SK-N-SH treated with all-trans-retinoic acid at 6 μM for 48 hours (cell line): ENCODE results near the gene LUC7L.
"Not testable (repeated sequence)": the region's sequence is repeated elsewhere in the genome, so short reads cannot be mapped to it uniquely, and the experiment has no call there.

Experiments used
- ATAC-seq: fragments of 200-7000 bp; cut with Tn5 transposase; 3 replicates; pipeline ENCODE4 v1.9.1; 2020; ENCODE audit warnings: mild to moderate bottlenecking, moderate library complexity
- ARNTL ChIP-seq: fragments of 450-650 bp; formaldehyde crosslinking; IDR thresholded peaks from 2 replicates; pipeline ENCODE4 v1.5.0; 2020; ENCODE audit warnings: low read depth, mild to moderate bottlenecking, moderate library complexity, borderline replicate concordance
- BACH2 ChIP-seq: fragments of 250-450 bp; sonication (Bioruptor Pico); IDR thresholded peaks from 2 replicates; pipeline ENCODE4 v1.9.0; 2021; ENCODE audit warnings: mild to moderate bottlenecking, borderline replicate concordance
- CSDC2 ChIP-seq: fragments of 250-450 bp; sonication (Bioruptor Pico); IDR thresholded peaks from 2 replicates; pipeline ENCODE4 v1.5.0; 2020; ENCODE audit warnings: mild to moderate bottlenecking, moderate library complexity
- ESRRG ChIP-seq: fragments of 250-450 bp; sonication (Bioruptor Pico); IDR thresholded peaks from 2 replicates; pipeline ENCODE4 v1.6.1; 2021; ENCODE audit warnings: mild to moderate bottlenecking
- GLIS3 ChIP-seq: fragments of 250-450 bp; sonication (Bioruptor Pico); IDR thresholded peaks from 2 replicates; pipeline ENCODE4 v1.5.0; 2020; ENCODE audit warnings: mild to moderate bottlenecking, moderate library complexity
- ISL1 ChIP-seq: fragments of 250-450 bp; sonication (Bioruptor Pico); IDR thresholded peaks from 2 replicates; pipeline ENCODE4 v2.1.2; 2022; ENCODE audit warnings: mild to moderate bottlenecking, moderate library complexity
- OSR1 ChIP-seq: fragments of 250-450 bp; sonication (Bioruptor Pico); IDR thresholded peaks from 2 replicates; pipeline ENCODE4 v1.8.0; 2022; ENCODE audit warnings: moderate library complexity, mild to moderate bottlenecking, inconsistent platforms
- PATZ1 ChIP-seq: fragments of 250-450 bp; sonication (Bioruptor Pico); IDR thresholded peaks from 2 replicates; pipeline ENCODE4 v1.8.0; 2020; ENCODE audit warnings: mild to moderate bottlenecking, moderate library complexity, borderline replicate concordance
- PPARA ChIP-seq: fragments of 250-450 bp; sonication (Bioruptor Pico); IDR thresholded peaks from 2 replicates; pipeline ENCODE4 v1.5.0; 2020; ENCODE audit warnings: mild to moderate bottlenecking, borderline replicate concordance
- RARB ChIP-seq: fragments of 250-450 bp; sonication (Bioruptor Pico); IDR thresholded peaks from 2 replicates; pipeline ENCODE4 v1.8.0; 2021; ENCODE audit warnings: mild to moderate bottlenecking, moderate library complexity
- TCF4 ChIP-seq: fragments of 250-450 bp; sonication (Bioruptor Pico); IDR thresholded peaks from 2 replicates; pipeline ENCODE4 v1.8.0; 2021; ENCODE audit warnings: mild to moderate bottlenecking, moderate library complexity, borderline replicate concordance
- TOX ChIP-seq: fragments of 250-450 bp; sonication (Bioruptor Pico); IDR thresholded peaks from 2 replicates; pipeline ENCODE4 v1.8.0; 2021; ENCODE audit warnings: mild to moderate bottlenecking, moderate library complexity, borderline replicate concordance
- TSHZ2 ChIP-seq: fragments of 250-450 bp; sonication (Bioruptor Pico); IDR thresholded peaks from 2 replicates; pipeline ENCODE4 v1.5.0; 2020; ENCODE audit warnings: mild to moderate bottlenecking, moderate library complexity
- ZC3H10 ChIP-seq: fragments of 250-450 bp; sonication (Bioruptor Pico); IDR thresholded peaks from 2 replicates; pipeline ENCODE4 v1.5.1; 2021; ENCODE audit warnings: mild to moderate bottlenecking, moderate library complexity
- ZFP3 ChIP-seq: fragments of 250-450 bp; sonication (Bioruptor Pico); IDR thresholded peaks from 2 replicates; pipeline ENCODE4 v1.5.0; 2020; ENCODE audit warnings: mild to moderate bottlenecking, moderate library complexity
- ZFP30 ChIP-seq: fragments of 450-650 bp; formaldehyde crosslinking; IDR thresholded peaks from 2 replicates; pipeline ENCODE4 v1.5.0; 2022; ENCODE audit warnings: mild to moderate bottlenecking, moderate library complexity
- ZNF565 ChIP-seq: fragments of 450-650 bp; formaldehyde crosslinking; conservative IDR thresholded peaks from 2 replicates; pipeline ENCODE4 v1.5.0; 2020; ENCODE audit warnings: low read depth, mild to moderate bottlenecking, moderate library complexity
- ZNF70 ChIP-seq: fragments of 450-650 bp; formaldehyde crosslinking; IDR thresholded peaks from 2 replicates; pipeline ENCODE4 v1.5.0; 2020; ENCODE audit warnings: mild to moderate bottlenecking, moderate library complexity
- ZNF8 ChIP-seq: fragments of 450-650 bp; formaldehyde crosslinking; IDR thresholded peaks from 2 replicates; pipeline ENCODE4 v1.5.0; 2020; ENCODE audit warnings: mild to moderate bottlenecking, moderate library complexity
- TF ChIP-seq, protein P1 (sequence below): fragments of 250-450 bp; sonication (Bioruptor Pico); IDR thresholded peaks from 2 replicates; pipeline ENCODE4 v1.8.0; 2021; ENCODE audit warnings: low read depth, mild to moderate bottlenecking, moderate library complexity, borderline replicate concordance
- TF ChIP-seq, protein P2 (sequence below): fragments of 250-450 bp; sonication (Bioruptor Pico); IDR thresholded peaks from 2 replicates; pipeline ENCODE4 v1.5.1; 2021; ENCODE audit warnings: mild to moderate bottlenecking, moderate library complexity

Gene LUC7L

DNA sequence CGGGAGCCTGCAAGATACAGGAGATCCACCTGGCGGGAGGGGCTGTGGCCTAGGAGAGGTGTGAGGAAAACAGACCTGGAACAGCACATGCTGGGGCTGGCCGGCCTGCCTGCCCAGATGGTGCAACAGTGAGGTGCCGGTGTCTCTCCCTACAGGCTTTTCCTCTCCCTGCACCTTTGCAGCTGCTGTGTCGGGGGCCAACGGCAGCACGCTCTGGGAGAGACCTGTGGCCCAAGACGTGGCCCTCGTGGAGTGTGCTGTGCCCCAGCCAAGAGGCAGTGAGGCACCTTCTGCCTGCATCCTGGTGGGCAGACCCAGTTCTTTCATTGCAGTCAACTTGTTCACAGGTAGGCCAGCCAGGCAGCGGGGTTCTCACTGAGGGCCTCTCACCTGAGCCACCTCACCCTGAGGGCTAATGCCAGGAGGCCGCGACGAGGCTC, 30.6 kb upstream of the LUC7L start:
- TF ChIP-seq BACH2 (CRISPR knock-in tag): no peak
- TF ChIP-seq TSHZ2 (CRISPR knock-in tag): no peak
- TF ChIP-seq CSDC2 (CRISPR knock-in tag): no peak
- no peak for TF ChIP-seq RARB (CRISPR knock-in tag)
- no peak for TF ChIP-seq GLIS3 (CRISPR knock-in tag)
- TF ChIP-seq ISL1 (CRISPR knock-in tag): no peak
- no peak for TF ChIP-seq OSR1
- TF ChIP-seq ESRRG (CRISPR knock-in tag): no peak
- TF ChIP-seq, protein P1, sequence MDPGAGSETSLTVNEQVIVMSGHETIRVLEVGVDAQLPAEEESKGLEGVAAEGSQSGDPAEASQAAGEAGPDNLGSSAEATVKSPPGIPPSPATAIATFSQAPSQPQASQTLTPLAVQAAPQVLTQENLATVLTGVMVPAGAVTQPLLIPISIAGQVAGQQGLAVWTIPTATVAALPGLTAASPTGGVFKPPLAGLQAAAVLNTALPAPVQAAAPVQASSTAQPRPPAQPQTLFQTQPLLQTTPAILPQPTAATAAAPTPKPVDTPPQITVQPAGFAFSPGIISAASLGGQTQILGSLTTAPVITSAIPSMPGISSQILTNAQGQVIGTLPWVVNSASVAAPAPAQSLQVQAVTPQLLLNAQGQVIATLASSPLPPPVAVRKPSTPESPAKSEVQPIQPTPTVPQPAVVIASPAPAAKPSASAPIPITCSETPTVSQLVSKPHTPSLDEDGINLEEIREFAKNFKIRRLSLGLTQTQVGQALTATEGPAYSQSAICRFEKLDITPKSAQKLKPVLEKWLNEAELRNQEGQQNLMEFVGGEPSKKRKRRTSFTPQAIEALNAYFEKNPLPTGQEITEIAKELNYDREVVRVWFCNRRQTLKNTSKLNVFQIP: no peak
- no peak for TF ChIP-seq PATZ1 (CRISPR knock-in tag)
- TF ChIP-seq, protein P2, sequence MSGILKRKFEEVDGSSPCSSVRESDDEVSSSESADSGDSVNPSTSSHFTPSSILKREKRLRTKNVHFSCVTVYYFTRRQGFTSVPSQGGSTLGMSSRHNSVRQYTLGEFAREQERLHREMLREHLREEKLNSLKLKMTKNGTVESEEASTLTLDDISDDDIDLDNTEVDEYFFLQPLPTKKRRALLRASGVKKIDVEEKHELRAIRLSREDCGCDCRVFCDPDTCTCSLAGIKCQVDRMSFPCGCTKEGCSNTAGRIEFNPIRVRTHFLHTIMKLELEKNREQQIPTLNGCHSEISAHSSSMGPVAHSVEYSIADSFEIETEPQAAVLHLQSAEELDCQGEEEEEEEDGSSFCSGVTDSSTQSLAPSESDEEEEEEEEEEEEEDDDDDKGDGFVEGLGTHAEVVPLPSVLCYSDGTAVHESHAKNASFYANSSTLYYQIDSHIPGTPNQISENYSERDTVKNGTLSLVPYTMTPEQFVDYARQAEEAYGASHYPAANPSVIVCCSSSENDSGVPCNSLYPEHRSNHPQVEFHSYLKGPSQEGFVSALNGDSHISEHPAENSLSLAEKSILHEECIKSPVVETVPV: no peak
- no peak for TF ChIP-seq ZC3H10 (CRISPR knock-in tag)
- TF ChIP-seq ZFP30: no peak
- TF ChIP-seq PPARA (CRISPR knock-in tag): no peak
- TF ChIP-seq ZNF565 (CRISPR knock-in tag): no peak
- no peak for TF ChIP-seq ZNF8 (CRISPR knock-in tag)
- TF ChIP-seq TCF4 (CRISPR knock-in tag): no peak
- TF ChIP-seq, all 23 proteins: peak for 0

DNA sequence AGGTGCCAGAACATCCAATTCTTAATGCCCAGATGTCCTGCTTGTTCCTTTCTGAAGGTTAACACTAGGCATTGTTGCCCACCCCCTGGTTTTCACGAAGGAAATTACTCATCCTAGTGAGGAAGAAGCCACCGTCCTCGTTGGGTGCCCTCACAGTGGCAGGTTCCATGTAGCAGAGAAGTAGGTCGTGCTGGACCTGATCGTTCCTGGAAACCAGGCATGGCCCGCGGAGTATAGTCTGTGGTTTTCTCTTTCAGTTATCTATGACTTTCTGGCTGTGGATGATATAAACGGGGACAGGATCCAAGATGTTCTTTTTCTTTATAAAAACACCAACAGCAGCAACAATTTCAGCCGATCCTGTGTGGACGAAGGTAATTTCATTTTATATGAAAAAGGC, 30.0 kb upstream of the LUC7L start:
- TF ChIP-seq PPARA (CRISPR knock-in tag) (no peak), BACH2 (CRISPR knock-in tag) (no peak), ARNTL (CRISPR knock-in tag) (no peak)
- TF ChIP-seq, all 23 proteins: peak for 0

More for the DNA sequence above, 30.6 kb upstream of the LUC7L start:
- no peak for ATAC-seq

DNA sequence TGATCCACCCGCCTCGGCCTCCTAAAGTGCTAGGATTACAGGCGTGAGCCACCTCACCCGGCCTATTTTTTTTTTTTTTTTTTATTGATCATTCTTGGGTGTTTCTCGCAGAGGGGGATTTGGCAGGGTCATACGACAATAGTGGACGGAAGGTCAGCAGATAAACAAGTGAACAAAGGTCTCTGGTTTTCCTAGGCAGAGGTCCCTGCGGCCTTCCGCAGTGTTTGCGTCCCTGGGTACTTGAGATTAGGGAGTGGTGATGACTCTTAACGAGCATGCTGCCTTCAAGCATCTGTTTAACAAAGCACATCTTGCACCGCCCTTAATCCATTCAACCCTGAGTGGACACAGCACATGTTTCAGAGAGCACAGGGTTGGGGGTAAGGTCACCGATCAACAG, 28.8 kb upstream of the LUC7L start:
- ATAC-seq: not testable (repeated sequence)

More for the DNA sequence above, 30.0 kb upstream of the LUC7L start:
- no peak for ATAC-seq

- ATAC-seq: no peak
- TF ChIP-seq ZNF70: no peak
- TF ChIP-seq ZNF565 (CRISPR knock-in tag): no peak
- no peak for TF ChIP-seq ZC3H10 (CRISPR knock-in tag)
- TF ChIP-seq ZFP3 (CRISPR knock-in tag): no peak
- no peak for TF ChIP-seq ZFP30
- TF ChIP-seq ZNF8 (CRISPR knock-in tag): no peak
- no peak for TF ChIP-seq CSDC2 (CRISPR knock-in tag)
- TF ChIP-seq RARB (CRISPR knock-in tag): no peak
- TF ChIP-seq TSHZ2 (CRISPR knock-in tag): no peak
- TF ChIP-seq ARNTL (CRISPR knock-in tag): no peak
- TF ChIP-seq, protein P2: no peak
- TF ChIP-seq, protein P1: no peak
- TF ChIP-seq TOX (CRISPR knock-in tag): no peak
These were observed 25.9 kb upstream of the LUC7L start for GRCh38 chr16:255183-255582.
